NOMO-1 treated with DMSO at 0.1 percent for 48 hours (cell line): Measurements from ENCODE around the gene ERBIN.
A peak's percentile ranks its signal among the peaks of the same experiment; 100 is the strongest.
"Not testable (repeated sequence)": the region's sequence is repeated elsewhere in the genome, so short reads cannot be mapped to it uniquely, and the experiment has no call there.

Source experiments
- DNase-seq: peaks from one replicate; lab custom pipeline; 2025; ENCODE audit not compliant: unreplicated experiment; lab: John Stamatoyannopoulos, UW

The ERBIN gene

GRCh38 chr5:65915661-65916060 is 10.7 kb upstream of the ERBIN start:
- DNase-seq = not testable (repeated sequence)

GRCh38 chr5:65916066-65916465 is 10.3 kb upstream of the ERBIN start:
- DNase-seq = no peak

GRCh38 chr5:65916636-65917035 is 9.7 kb upstream of the ERBIN start:
- peak; percentile 1 for DNase-seq

- DNase-seq = no peak
Measured at GRCh38 chr5:65919773-65920172, 6.6 kb upstream of the ERBIN start.

- DNase-seq = no peak
Measured at GRCh38 chr5:65923339-65923738, 3.0 kb upstream of the ERBIN start.

- DNase-seq = peak; percentile 27
Measured at GRCh38 chr5:65924366-65925043, 1.9 kb upstream of the ERBIN start.

- peak; percentile 93 for DNase-seq
Measured at GRCh38 chr5:65925044-65925600, 1.3 kb upstream of the ERBIN start.

- peak; percentile 81 for DNase-seq
Measured at GRCh38 chr5:65925601-65926275, 637 bp upstream of the ERBIN start.

- no peak for DNase-seq
Measured at GRCh38 chr5:65926893-65927292, 518 bp downstream of the ERBIN start.

- peak; percentile 6 for DNase-seq
Measured at GRCh38 chr5:65927503-65928321, 1.3 kb downstream of the ERBIN start.

- no peak for DNase-seq
Measured at GRCh38 chr5:65928322-65928752, 2.0 kb downstream of the ERBIN start.

GRCh38 chr5:65928860-65929259 is 2.5 kb downstream of the ERBIN start:
- no peak for DNase-seq

GRCh38 chr5:65932676-65933075 is 6.3 kb downstream of the ERBIN start:
- DNase-seq = no peak

GRCh38 chr5:65933295-65933694 is 6.9 kb downstream of the ERBIN start:
- DNase-seq = no peak

- DNase-seq = no peak
Measured at GRCh38 chr5:65938256-65938655, 11.9 kb downstream of the ERBIN start.

GRCh38 chr5:65943771-65944170 is 17.4 kb downstream of the ERBIN start:
- DNase-seq = no peak

- DNase-seq = no peak
Measured at GRCh38 chr5:65946198-65946745, 19.9 kb downstream of the ERBIN start.

- no peak for DNase-seq
Measured at GRCh38 chr5:65948115-65948747, 21.9 kb downstream of the ERBIN start.

GRCh38 chr5:65951330-65951729 is 25.0 kb downstream of the ERBIN start:
- no peak for DNase-seq

- DNase-seq = no peak
Measured at GRCh38 chr5:65952259-65952658, 25.9 kb downstream of the ERBIN start.

GRCh38 chr5:65954200-65954599 is 27.8 kb downstream of the ERBIN start:
- no peak for DNase-seq
